Measurements from ENCODE around the gene NMT1. TPM values are rescaled to one million over a fixed set of nuclear protein-coding genes. Genes with fewer than 3 reads are reported as not detected.

Gene NMT1
- total RNA-seq, 6 experiments from 2014 or later: 135 to 152 (median 142) TPM

DNA sequence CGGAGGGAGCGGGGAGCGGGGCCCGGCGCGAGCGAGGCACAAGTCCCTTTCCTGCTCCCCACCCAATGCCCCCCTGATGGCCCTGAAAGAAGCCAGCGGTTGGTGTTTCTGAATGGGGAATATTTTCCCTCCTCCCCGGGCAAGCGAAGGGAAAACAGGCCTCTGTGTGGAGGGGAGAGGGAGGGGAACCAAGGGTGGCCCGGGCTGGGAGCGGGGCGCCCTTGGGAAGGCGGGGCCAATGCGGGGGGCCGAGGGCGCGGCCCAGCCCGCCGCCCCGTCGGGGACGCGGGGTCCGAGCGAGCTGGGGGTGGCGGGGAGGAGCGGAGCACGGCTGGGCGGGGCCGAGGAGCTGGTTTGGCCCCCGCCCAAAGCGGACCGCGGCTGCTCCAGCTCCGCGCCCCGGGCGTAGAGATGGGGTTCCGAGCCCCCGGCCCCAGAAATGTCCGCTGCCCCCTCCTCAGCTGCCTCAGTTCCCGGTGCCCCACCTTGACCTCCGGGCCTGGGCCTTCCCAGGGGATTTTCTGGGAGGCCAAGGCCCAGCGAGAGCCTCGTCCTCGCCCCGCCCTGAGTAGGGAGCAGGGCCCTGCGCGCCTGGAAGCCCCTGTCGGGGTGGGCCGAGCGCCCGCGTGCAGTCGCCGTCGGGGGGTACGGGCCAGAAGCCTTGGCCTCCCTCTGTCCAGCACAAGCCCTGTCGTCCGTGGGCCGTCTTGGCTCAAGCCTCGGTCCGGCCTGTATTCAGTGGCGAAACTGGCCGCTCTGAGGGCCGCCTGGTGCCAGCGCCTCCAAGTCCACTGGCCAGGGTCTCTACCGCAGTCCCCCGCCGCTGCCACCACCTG lies 83.3 kb downstream of the NMT1 start:
- TF ChIP-seq, protein P1, sequence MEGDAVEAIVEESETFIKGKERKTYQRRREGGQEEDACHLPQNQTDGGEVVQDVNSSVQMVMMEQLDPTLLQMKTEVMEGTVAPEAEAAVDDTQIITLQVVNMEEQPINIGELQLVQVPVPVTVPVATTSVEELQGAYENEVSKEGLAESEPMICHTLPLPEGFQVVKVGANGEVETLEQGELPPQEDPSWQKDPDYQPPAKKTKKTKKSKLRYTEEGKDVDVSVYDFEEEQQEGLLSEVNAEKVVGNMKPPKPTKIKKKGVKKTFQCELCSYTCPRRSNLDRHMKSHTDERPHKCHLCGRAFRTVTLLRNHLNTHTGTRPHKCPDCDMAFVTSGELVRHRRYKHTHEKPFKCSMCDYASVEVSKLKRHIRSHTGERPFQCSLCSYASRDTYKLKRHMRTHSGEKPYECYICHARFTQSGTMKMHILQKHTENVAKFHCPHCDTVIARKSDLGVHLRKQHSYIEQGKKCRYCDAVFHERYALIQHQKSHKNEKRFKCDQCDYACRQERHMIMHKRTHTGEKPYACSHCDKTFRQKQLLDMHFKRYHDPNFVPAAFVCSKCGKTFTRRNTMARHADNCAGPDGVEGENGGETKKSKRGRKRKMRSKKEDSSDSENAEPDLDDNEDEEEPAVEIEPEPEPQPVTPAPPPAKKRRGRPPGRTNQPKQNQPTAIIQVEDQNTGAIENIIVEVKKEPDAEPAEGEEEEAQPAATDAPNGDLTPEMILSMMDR (IDR thresholded peaks at IDR 0.05): no peak
- Mint-ChIP-seq H3K4me3 (peak overlapping the region; percentile 66), H3K27me3 (ENCODE audit: insufficient read depth) (peaks cover 18% of the 10 kb centered on the region), H3K36me3 (ENCODE audit: low read depth) (peaks cover 16% of the 10 kb centered on the region), H3K4me1 (ENCODE audit: low read depth) (peaks cover 25% of the 10 kb centered on the region), H3K9me3 (peaks cover 5% of the 10 kb centered on the region), H3K27ac (peak overlapping the region; percentile 78)
- DNase-seq: no peak

DNA sequence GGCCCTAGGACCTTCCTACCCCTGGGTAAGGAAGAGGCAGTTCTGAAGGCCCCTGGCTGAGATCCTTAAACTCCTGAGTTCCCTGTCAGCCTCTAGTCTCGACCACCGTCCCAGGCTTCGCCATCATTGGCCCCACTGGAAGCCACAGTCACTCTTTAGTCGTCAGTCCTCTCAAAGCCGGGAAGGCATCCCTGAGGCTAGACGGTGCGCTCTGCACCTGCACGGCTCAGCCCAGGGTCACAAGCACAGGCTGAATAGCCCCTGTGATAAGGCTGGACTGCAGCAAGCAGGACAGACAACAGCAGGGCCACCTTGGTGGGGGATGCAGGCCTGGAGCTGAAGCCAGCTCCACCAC lies 83.9 kb downstream of the NMT1 start:
- peaks cover 21% of the 10 kb centered on the region for H3K27me3 Mint-ChIP-seq (ENCODE audit: insufficient read depth)
- peaks cover 5% of the 10 kb centered on the region for H3K9me3 Mint-ChIP-seq
- TF ChIP-seq, protein P1 (IDR thresholded peaks at IDR 0.05): no peak
- H3K4me1 Mint-ChIP-seq (ENCODE audit: low read depth): peaks cover 25% of the 10 kb centered on the region
- peaks cover 22% of the 10 kb centered on the region for H3K36me3 Mint-ChIP-seq (ENCODE audit: low read depth)
- DNase-seq: no peak
- peak overlapping the region; percentile 43; the same call in 1 of the 2 replicates for H3K27ac Mint-ChIP-seq
- H3K4me3 Mint-ChIP-seq: no peak overlapping the region

DNA sequence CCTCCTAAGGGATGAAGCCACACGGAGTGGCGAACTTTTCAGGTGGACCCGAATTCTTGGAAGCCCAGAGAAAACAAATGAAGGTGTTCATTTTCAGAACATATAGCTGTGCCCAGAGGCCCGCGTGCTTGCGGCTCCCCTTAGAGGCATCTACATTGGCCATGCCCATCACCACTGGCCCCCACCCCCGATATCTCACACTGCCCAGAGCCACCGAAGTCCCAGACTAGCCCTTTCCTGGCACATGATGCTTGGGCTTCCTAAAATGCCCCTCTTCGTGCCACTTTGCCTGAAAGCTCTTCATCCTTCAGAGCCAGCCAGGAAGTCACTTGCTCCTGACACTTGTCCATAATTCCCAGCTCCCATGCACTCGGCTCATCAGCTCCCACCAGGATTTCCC lies 85.0 kb downstream of the NMT1 start:
- Mint-ChIP-seq H3K27ac (peak overlapping the region; percentile 100), H3K9me3 (peaks cover 5% of the 10 kb centered on the region), H3K27me3 (ENCODE audit: insufficient read depth) (peaks cover 21% of the 10 kb centered on the region), H3K4me3 (peak overlapping the region; percentile 96), H3K4me1 (ENCODE audit: low read depth) (peaks cover 30% of the 10 kb centered on the region), H3K36me3 (ENCODE audit: low read depth) (peaks cover 34% of the 10 kb centered on the region)
- TF ChIP-seq, protein P1 (IDR thresholded peaks at IDR 0.05): no peak
- DNase-seq: no peak

DNA sequence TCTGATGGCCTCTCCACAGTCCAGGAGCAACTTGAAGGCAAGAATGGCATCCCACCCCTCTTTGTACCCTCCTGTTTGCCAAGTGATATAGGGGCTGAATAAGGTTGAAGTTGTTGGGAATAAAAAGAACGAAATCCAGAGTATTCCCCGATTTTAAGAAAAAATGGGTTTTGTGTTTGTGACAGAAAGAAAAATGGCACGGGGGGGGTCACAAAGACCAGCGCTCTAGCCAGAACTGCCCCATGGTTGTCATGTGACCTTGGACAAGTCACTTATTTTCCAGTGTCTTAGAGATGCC lies 85.4 kb downstream of the NMT1 start:
- H3K36me3 Mint-ChIP-seq (ENCODE audit: low read depth): peaks cover 37% of the 10 kb centered on the region

DNA sequence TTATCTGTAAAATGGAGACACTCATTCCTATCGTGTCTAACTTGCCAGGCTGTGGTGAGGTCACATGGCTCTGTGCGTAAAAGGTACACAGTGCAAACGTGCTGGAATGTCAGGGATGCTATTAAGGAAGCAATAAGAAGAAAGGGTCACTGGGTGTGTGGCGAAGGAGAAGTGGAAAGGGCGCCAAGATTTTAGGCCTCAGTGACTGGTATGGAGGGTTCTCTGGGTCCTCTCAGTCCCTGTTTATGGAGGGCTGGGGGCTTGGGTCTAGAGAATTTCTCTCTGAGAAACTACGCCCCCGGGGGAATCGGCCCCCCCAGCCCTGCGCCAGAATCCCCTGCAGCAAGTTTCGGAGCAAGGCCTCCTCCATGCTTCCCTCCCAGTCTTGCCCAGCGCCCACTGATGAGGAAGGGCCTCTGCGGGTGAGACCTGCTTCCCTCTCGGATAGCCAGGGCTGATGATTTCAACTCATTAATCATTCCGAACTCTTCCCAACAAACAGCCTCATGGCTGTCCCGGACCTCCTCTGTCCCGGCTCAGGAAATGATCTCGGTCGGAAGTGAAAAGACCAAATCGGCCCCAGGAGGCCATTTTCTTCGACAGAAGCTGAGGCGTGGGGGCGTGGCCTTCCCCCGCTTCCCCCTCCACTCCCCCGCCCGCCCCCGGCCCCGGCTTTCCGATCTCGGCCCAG lies 85.9 kb downstream of the NMT1 start:
- Mint-ChIP-seq H3K9me3 (peaks cover 5% of the 10 kb centered on the region), H3K27ac (peak overlapping the region; percentile 100), H3K27me3 (ENCODE audit: insufficient read depth) (peaks cover 21% of the 10 kb centered on the region), H3K4me3 (peak overlapping the region; percentile 96), H3K4me1 (ENCODE audit: low read depth) (peaks cover 38% of the 10 kb centered on the region), H3K36me3 (ENCODE audit: low read depth) (peaks cover 38% of the 10 kb centered on the region)
- TF ChIP-seq, protein P1 (IDR thresholded peaks at IDR 0.05): no peak
- peak; percentile 68 for DNase-seq

More for the DNA sequence above, 85.4 kb downstream of the NMT1 start:
- H3K27ac Mint-ChIP-seq: peak overlapping the region; percentile 100
- TF ChIP-seq, protein P1 (IDR thresholded peaks at IDR 0.05): no peak
- peaks cover 33% of the 10 kb centered on the region for H3K4me1 Mint-ChIP-seq (ENCODE audit: low read depth)
- H3K4me3 Mint-ChIP-seq: peak overlapping the region; percentile 96
- peaks cover 5% of the 10 kb centered on the region for H3K9me3 Mint-ChIP-seq
- no peak for DNase-seq
- H3K27me3 Mint-ChIP-seq (ENCODE audit: insufficient read depth): peaks cover 21% of the 10 kb centered on the region

All from HFFc6 (cell line).